Loucy (cell line): ENCODE data around the gene CKS2.

Experiments
- CTCF ChIP-seq: fragments of 200-600 bp; sonication (generic); conservative IDR thresholded peaks from 2 replicates; pipeline ENCODE4 v1.5.1; 2014; ENCODE audit warnings: mild to moderate bottlenecking, antibody characterized with exemption, low read length
- EZH2phosphoT487 ChIP-seq: fragments of 200-600 bp; IDR thresholded peaks from 2 replicates; pipeline ENCODE4 v1.6.1; 2018; ENCODE audit warnings: antibody characterized with exemption, mild to moderate bottlenecking, moderate library complexity, borderline replicate concordance

GRCh38 chr9:89360465-89360864, 49.5 kb downstream of the CKS2 start:
- TF ChIP-seq CTCF (no peak), EZH2phosphoT487 (no peak)
